Esophagus squamous epithelium (tissue), 5 donors: ENCODE data around the gene GBA2. TPM values are rescaled to one million over a fixed set of nuclear protein-coding genes. Genes with fewer than 3 reads are reported as not detected.

Source experiments
- DNase-seq: peaks from one replicate; lab custom pipeline; 2025; lab: John Stamatoyannopoulos, UW
- H3K27ac ChIP-seq, 4 donors: fragments of 200-600 bp; sonication (generic); one replicate each; pipeline ENCODE4 v1.5.1; 2016 to 2019; ENCODE audit warnings: mild to moderate bottlenecking in 1 of 4
- H3K27me3 ChIP-seq, 4 donors: fragments of 200-600 bp; sonication (generic); 1 replicate in 3 of 4; 2 replicates in 1 of 4; pipeline versions ENCODE4 v1.5.1 to v1.6.0; 2017 to 2021; ENCODE audit warnings: antibody characterized with exemption in 1 of 4
- H3K36me3 ChIP-seq, 3 donors: fragments of 200-600 bp; sonication (generic); one replicate each; pipeline ENCODE4 v1.5.1; 2016 to 2019
- H3K4me1 ChIP-seq, 3 donors: fragments of 200-600 bp; sonication (generic); one replicate each; pipeline ENCODE4 v1.5.1; 2017 to 2019
- H3K4me3 ChIP-seq, 4 donors: fragments of 200-600 bp; sonication (generic); 1 replicate in 3 of 4; 2 replicates in 1 of 4; pipeline ENCODE4 v1.5.1; 2016 to 2019; ENCODE audit warnings: mild to moderate bottlenecking in 2 of 4, moderate library complexity in 1 of 4
- H3K9me3 ChIP-seq, 3 donors: fragments of 200-600 bp; sonication (generic); one replicate each; pipeline ENCODE4 v1.5.1; 2016 to 2019
- POLR2A ChIP-seq, 4 donors: fragments of 450-650 bp; IDR thresholded peaks; one replicate each; pipeline ENCODE4 v1.6.1; 2017; ENCODE audit warnings: antibody characterized with exemption in 4 of 4, mild to moderate bottlenecking in 4 of 4, moderate library complexity in 3 of 4
- WGBS, 2 donors: methylation state at CpG; one replicate each; pipeline ENCODE4 v1.1.5; 2018; 5-methylcytosine and 5-hydroxymethylcytosine counted together
- intact Hi-C: fragments of 100-400 bp; cut with DNase I; formaldehyde crosslinking; loops from one replicate; pipeline ENCODE4 v1.15.0; 2022
- total RNA-seq, 4 donors: library from RNA; depleted of rRNA; stranded (reverse); fragments of >200 nt; gene quantifications; one replicate each; pipeline ENCODE4 v1.1.0, GENCODE V29; 2016
- TF ChIP-seq, protein P1 (sequence below), 6 experiments: fragments of 450-650 bp in 4 of 6; fragments of 200-600 bp in 2 of 6; sonication (generic) in 2 of 6; IDR thresholded peaks; one replicate each; pipeline ENCODE4 v1.5.1; 2016 to 2019; ENCODE audit warnings: antibody characterized with exemption in 6 of 6, mild to moderate bottlenecking in 4 of 6, moderate library complexity in 4 of 6
- donor health status: DM: yes; HTN: yes; CAD: no.

Gene GBA2
- total RNA-seq, 4 donors from 2014 or later = 14.1 to 61.8 (median 42.0) TPM

DNA sequence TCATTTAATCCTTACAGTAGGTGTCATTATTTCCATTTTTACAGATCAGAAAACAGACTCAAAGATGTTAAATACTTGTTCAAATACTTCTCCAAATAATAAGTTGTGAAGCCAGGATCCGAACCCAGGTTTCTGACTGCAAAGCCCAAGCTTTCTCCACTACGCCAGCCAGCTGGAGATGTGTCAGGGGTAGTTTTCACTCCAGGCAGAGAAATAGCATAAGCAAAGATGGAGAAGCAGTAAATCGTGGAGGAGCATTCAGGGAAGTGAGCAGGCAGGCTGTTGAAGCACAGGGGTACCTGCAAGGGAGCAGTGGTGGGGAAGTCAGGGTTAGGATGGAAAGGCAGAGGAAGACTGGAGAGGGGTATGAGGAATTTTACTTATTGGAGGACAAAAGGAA lies 19.9 kb downstream of the GBA2 start:
- H3K27ac ChIP-seq = peak overlapping the region; percentile 70 to 100 (median 96)
- H3K9me3 ChIP-seq = no peaks in the 10 kb centered on the region
- no peak for DNase-seq
- H3K27me3 ChIP-seq = no peaks in the 10 kb centered on the region
- WGBS, 2 donors = 56 to 58% methylated on average over 3 of the region's 3 CpGs
- peaks cover 20 to 79% (median 42%) of the 10 kb centered on the region in 3 donors for H3K4me1 ChIP-seq
- TF ChIP-seq, protein P1, sequence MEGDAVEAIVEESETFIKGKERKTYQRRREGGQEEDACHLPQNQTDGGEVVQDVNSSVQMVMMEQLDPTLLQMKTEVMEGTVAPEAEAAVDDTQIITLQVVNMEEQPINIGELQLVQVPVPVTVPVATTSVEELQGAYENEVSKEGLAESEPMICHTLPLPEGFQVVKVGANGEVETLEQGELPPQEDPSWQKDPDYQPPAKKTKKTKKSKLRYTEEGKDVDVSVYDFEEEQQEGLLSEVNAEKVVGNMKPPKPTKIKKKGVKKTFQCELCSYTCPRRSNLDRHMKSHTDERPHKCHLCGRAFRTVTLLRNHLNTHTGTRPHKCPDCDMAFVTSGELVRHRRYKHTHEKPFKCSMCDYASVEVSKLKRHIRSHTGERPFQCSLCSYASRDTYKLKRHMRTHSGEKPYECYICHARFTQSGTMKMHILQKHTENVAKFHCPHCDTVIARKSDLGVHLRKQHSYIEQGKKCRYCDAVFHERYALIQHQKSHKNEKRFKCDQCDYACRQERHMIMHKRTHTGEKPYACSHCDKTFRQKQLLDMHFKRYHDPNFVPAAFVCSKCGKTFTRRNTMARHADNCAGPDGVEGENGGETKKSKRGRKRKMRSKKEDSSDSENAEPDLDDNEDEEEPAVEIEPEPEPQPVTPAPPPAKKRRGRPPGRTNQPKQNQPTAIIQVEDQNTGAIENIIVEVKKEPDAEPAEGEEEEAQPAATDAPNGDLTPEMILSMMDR (IDR thresholded peaks at IDR 0.05) = no peak
- no peak for TF ChIP-seq POLR2A (IDR thresholded peaks at IDR 0.05)
- intact Hi-C loops = no loop called here
- H3K4me3 ChIP-seq = peak overlapping the region in 3 of 4 donors; percentile 69 to 91 (median 83)
- H3K36me3 ChIP-seq = peaks cover 13 to 35% (median 15%) of the 10 kb centered on the region in 3 donors

DNA sequence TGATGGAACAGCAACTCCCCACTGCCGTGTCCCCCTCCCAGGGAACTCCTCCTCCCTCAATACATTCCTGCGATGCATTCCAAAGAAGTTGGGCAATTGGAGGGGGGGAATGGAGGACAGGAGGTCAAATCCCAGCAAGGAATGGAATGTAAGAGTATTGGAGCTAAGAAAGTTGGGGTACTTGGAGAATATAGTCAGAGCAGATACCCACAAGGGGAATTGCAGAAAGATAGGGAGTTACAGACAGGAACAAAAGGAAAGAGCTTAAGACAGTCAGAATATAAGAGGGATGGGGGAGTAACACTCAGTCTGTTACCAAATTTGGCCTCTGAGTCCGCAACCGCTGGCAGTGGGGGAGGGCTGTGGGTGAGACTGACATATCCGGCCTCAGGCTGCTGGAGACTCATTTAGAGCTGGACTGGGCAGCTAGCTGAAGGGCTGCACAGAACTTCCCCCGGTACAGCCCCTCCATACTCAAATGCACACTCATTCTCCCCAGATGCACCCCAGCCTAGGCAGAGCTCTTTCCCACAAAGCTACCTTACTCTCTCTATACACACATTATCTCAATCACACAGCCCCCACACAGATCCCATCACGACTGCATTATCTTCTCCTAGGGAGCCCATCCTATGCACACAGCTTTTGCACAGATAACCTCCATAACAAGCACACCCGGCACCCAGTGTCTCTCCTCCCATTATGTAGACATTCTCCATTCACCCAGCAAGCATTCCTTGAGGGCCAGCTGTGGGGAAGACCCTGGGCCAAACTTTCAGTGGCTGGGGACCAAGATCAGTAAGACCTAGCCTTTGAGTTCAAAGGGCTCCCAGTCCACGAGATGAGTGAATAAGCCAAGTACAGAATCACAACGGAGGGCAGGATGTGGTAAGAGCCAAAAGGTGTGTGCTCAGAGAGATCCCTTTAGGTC lies 20.7 kb downstream of the GBA2 start:
- Histone ChIP-seq H3K27me3 (no peaks in the 10 kb centered on the region), H3K9me3 (no peaks in the 10 kb centered on the region), H3K4me3 (peak overlapping the region; percentile 2 to 91 (median 76)), H3K27ac (peak overlapping the region; percentile 70 to 100 (median 96)), H3K4me1 (peaks cover 12 to 71% (median 34%) of the 10 kb centered on the region in 3 donors), H3K36me3 (peaks cover 20 to 43% (median 23%) of the 10 kb centered on the region in 3 donors)
- WGBS, 2 donors = 24 to 28% methylated on average over 9 to 10 of the region's 10 CpGs
- intact Hi-C loops = no loop called here
- TF ChIP-seq POLR2A (IDR thresholded peaks at IDR 0.05) = peak in 2 of 4 donors; percentile 63 to 85
- TF ChIP-seq, protein P1 (IDR thresholded peaks at IDR 0.05) = no peak
- no peak for DNase-seq

DNA sequence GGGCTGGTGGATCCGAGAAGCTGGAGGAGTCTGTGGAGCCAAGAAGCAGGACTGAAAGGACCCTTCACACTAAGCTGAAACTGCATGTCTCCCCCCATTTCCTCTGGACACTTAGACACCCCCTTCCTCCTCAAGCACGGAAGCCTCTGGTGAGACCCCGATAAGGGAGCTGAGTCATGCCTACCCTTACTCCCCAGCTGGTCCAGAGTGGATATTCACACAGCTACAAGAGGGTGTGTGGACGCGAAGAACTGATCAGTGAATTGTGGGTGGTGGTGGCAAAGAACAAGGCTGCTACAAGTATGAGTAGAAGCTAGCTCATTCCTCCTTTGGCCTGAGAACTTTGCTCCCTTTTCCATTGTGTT lies 21.4 kb downstream of the GBA2 start:
- Histone ChIP-seq H3K4me1 (peaks cover 6 to 65% (median 32%) of the 10 kb centered on the region in 3 donors), H3K9me3 (no peaks in the 10 kb centered on the region), H3K27ac (peak overlapping the region; percentile 70 to 100 (median 96)), H3K4me3 (peak overlapping the region in 3 of 4 donors; percentile 69 to 91 (median 83)), H3K36me3 (peaks cover 24 to 49% (median 28%) of the 10 kb centered on the region in 3 donors), H3K27me3 (no peaks in the 10 kb centered on the region)
- 50 to 59% methylated on average over 3 to 5 of the region's 5 CpGs for WGBS, 2 donors
- no peak for TF ChIP-seq POLR2A (IDR thresholded peaks at IDR 0.05)
- TF ChIP-seq, protein P1 (IDR thresholded peaks at IDR 0.05) = no peak
- no peak for DNase-seq
- intact Hi-C loops = no loop called here

DNA sequence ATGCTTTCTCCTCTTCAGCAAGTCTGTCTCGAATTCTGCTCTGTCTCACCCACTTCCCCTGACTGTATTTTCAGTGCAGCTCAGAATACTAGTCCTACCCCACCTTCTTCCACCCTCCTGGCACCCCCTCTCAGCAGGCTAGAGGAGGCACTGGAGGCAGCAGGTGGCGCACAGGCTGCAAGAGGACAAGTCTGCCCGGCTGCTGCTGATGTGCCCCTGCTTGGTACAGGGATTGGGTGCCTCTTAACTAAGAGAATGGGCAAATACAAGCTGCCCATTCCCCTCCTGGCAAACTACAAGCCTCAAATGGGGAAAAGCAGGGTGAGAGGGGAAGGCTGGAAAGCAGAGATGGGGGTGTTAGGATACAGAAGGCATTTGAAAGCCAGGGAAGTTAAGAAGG lies 22.1 kb downstream of the GBA2 start:
- Histone ChIP-seq H3K4me1 (peaks cover 6 to 63% (median 32%) of the 10 kb centered on the region in 3 donors), H3K9me3 (no peaks in the 10 kb centered on the region), H3K4me3 (peak overlapping the region in 2 of 4 donors; percentile 83 to 91), H3K36me3 (peaks cover 31 to 56% (median 34%) of the 10 kb centered on the region in 3 donors), H3K27me3 (no peaks in the 10 kb centered on the region), H3K27ac (peak overlapping the region; percentile 70 to 100 (median 96))
- TF ChIP-seq POLR2A (IDR thresholded peaks at IDR 0.05) = peak in 1 of 4 donors; percentile 21
- TF ChIP-seq, protein P1 (IDR thresholded peaks at IDR 0.05) = peak in 1 of 6 experiments; percentile 7
- intact Hi-C loops = no loop called here
- DNase-seq = no peak
- WGBS, 2 donors = 46 to 54% methylated on average over 2 to 3 of the region's 3 CpGs

DNA sequence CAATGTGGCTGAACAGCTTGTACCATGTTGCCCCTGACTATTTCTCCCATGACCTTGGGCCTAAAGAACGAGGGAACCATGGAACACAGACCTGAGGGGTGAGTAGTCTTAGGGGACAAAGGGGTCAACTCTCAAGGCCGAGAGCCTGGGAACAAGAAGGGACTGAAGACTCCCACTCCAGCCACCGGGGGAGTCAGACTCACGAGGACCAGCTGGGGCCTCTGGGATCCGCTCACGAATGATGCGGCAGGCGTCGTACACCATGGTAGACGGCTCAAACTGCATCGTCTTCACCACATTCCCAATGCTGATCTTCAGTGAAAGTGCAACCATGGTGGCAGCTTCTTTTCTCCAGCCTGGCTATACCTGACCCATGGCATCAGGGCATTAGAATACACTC lies 23.7 kb downstream of the GBA2 start:
- intact Hi-C loops = no loop called here
- Histone ChIP-seq H3K27ac (peak overlapping the region in 2 of 4 donors; percentile 95 to 98), H3K4me3 (no peak overlapping the region), H3K36me3 (peaks cover 42 to 72% (median 47%) of the 10 kb centered on the region in 3 donors), H3K27me3 (no peaks in the 10 kb centered on the region), H3K4me1 (peaks cover 6 to 51% (median 26%) of the 10 kb centered on the region in 3 donors), H3K9me3 (no peaks in the 10 kb centered on the region)
- DNase-seq = no peak
- TF ChIP-seq, protein P1 (IDR thresholded peaks at IDR 0.05) = no peak
- no peak for TF ChIP-seq POLR2A (IDR thresholded peaks at IDR 0.05)
- WGBS, 2 donors = 86 to 90% methylated on average over 9 to 11 of the region's 11 CpGs
